Measurements from ENCODE around the gene KCNJ10. TPM values are rescaled to one million over a fixed set of nuclear protein-coding genes. Genes with fewer than 3 reads are reported as not detected.
A peak's percentile ranks its signal among the peaks of the same experiment; 100 is the strongest.

Gene KCNJ10
- total and polyA plus RNA-seq, 8 donors: 0.19 to 1.1 (median 0.78) TPM; not detected in 5

DNA sequence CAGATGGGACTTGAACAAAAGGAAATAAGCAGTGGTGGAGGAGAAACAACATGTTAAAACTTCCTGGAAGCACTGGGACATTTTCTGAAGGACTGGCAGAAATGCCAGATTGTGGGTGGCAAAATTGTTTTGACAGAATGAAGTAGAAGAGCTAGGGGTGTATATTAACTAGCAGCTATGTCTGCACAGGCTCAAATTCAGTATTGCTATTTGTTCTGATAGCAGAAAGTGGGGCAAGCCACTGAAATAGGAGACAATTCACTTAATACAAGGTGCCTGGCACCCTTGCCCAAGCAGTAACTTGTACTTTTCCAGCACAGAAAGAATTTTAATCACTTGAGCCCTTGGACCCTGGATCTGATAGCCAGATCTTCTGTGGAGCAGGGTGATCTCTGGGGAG lies 26.4 kb downstream of the KCNJ10 start:
- H3K27me3 ChIP-seq: no peaks in the 10 kb centered on the region
- no peaks in the 10 kb centered on the region for H3K36me3 ChIP-seq
- H3K9me3 ChIP-seq: no peaks in the 10 kb centered on the region
- no peak overlapping the region for H3K27ac ChIP-seq
- H3K4me3 ChIP-seq: no peak overlapping the region
- intact Hi-C loops (cut with DNase I; ENCODE audit: low total_unique reads): no loop called here
- no peak for TF ChIP-seq EP300 (IDR thresholded peaks at IDR 0.05)
- no peak for TF ChIP-seq POLR2AphosphoS5 (IDR thresholded peaks at IDR 0.05)
- TF ChIP-seq, protein P1, sequence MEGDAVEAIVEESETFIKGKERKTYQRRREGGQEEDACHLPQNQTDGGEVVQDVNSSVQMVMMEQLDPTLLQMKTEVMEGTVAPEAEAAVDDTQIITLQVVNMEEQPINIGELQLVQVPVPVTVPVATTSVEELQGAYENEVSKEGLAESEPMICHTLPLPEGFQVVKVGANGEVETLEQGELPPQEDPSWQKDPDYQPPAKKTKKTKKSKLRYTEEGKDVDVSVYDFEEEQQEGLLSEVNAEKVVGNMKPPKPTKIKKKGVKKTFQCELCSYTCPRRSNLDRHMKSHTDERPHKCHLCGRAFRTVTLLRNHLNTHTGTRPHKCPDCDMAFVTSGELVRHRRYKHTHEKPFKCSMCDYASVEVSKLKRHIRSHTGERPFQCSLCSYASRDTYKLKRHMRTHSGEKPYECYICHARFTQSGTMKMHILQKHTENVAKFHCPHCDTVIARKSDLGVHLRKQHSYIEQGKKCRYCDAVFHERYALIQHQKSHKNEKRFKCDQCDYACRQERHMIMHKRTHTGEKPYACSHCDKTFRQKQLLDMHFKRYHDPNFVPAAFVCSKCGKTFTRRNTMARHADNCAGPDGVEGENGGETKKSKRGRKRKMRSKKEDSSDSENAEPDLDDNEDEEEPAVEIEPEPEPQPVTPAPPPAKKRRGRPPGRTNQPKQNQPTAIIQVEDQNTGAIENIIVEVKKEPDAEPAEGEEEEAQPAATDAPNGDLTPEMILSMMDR (IDR thresholded peaks at IDR 0.05): no peak
- TF ChIP-seq POLR2A (IDR thresholded peaks at IDR 0.05): no peak
- no peak for DNase-seq
- H3K4me1 ChIP-seq: peaks cover 6 to 15% (median 11%) of the 10 kb centered on the region in 4 donors

- intact Hi-C loops (cut with DNase I; ENCODE audit: low total_unique reads): no loop called here
- Histone ChIP-seq H3K27me3 (no peaks in the 10 kb centered on the region), H3K27ac (no peak overlapping the region), H3K36me3 (no peaks in the 10 kb centered on the region), H3K4me1 (no peaks in the 10 kb centered on the region), H3K9me3 (no peaks in the 10 kb centered on the region), H3K4me3 (no peak overlapping the region)
- TF ChIP-seq POLR2A (IDR thresholded peaks at IDR 0.05) (no peak), EP300 (IDR thresholded peaks at IDR 0.05) (no peak), POLR2AphosphoS5 (IDR thresholded peaks at IDR 0.05) (no peak)
- TF ChIP-seq, protein P1 (IDR thresholded peaks at IDR 0.05): no peak
- WGBS, 5 donors: 83 to 95% (median 88%) methylated on average over 1 of the region's 1 CpG
- DNase-seq: no peak
These were observed 29.5 kb downstream of the KCNJ10 start for GRCh38 chr1:160040476-160040875.

DNA sequence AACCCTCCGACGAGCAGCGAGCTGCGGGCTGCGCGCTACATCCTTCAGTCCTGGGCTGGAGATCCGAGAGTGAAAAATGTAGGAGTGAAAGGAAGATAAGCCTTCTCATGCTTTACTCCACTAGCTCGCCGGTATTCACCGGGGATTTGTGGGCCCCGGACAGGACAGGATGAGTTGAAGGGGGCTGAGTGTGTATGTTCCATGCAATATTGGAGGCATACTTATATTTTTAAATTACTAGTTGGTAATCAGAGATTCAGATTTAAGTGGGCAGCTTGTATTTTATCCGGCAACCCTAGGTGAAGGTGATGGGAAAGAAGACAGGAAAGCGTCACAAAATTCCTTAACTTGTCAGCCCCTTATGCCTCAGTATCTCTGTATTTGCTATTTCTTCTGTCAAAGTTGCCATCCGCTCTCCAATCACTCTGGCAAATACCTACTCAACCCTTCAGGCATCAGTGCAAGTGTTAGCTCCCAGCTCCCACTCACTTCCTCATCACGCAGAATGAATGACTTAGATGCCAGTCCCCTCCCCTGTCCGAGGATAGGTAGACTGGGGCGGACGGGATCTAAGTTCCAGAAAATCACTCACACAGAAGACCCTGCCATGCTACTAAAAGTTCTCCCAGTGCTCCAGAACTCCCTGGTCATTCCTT lies 37.7 kb downstream of the KCNJ10 start:
- TF ChIP-seq, protein P1 (IDR thresholded peaks at IDR 0.05): no peak
- no peak for TF ChIP-seq POLR2A (IDR thresholded peaks at IDR 0.05)
- intact Hi-C loops (cut with DNase I; ENCODE audit: low total_unique reads): no loop called here
- peak in 1 of 2 donors; percentile 30 for DNase-seq
- 1 to 3% (median 2%) methylated on average over 18 of the region's 18 CpGs for WGBS, 5 donors
- peak overlapping the region; percentile 71 to 91 (median 78) for H3K4me3 ChIP-seq
- no peaks in the 10 kb centered on the region for H3K9me3 ChIP-seq
- H3K4me1 ChIP-seq: peaks cover 10 to 44% (median 30%) of the 10 kb centered on the region in 4 donors
- no peaks in the 10 kb centered on the region for H3K36me3 ChIP-seq
- no peaks in the 10 kb centered on the region for H3K27me3 ChIP-seq
- peak overlapping the region; percentile 73 to 84 (median 76) for H3K27ac ChIP-seq

DNA sequence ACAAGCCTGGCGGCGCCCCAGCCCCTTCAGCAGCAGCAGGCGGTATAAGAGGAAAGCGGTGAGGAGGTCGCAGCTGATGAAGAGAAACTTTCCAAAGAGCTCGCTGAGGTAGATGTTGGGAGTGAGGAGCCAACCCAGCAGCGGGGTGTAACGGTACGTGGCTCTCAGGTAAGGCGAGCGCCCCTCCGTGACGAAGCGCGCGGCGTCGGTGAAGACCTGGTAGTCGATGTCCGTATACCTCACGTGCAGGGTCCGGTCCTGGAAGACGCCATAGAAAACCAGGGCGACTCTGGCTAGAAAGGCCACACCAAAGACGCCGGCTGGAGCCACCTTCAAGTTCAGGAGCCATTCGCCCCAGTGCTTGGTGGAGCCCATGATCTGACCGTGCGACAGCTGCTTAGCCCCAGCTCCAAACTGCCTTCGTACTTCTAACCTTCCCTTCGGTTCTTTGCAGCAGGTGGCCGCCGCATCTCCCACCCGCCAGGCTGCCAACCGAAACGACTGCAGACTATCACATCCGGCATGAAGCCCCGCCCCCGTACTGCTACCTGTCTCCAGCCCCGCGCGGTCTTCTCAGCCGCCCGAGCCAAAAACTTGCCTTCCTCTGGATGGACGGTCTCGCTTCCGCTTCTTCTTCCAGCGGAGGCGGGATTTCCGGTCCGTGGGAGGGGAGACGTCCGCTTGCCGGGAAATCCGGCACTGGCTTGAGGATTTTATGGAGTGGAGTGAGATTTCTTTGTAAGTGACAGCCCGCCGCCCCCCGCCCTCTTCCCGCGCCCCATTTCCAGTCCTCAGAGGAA lies 38.4 kb downstream of the KCNJ10 start, which contains the start of gene PIGM:
Gene PIGM (minus strand): TSS at position 626 of the 800 bp plus-strand sequence. CDS start 251 bp downstream, at position 375.
- DNase-seq: peak; percentile 97
- WGBS, 5 donors: 0% methylated on average over 54 to 60 of the region's 60 CpGs
- Histone ChIP-seq H3K4me1 (peaks cover 10 to 44% (median 30%) of the 10 kb centered on the region in 4 donors), H3K4me3 (peak within 1 kb of the TSS; percentile 71 to 91 (median 78)), H3K36me3 (no peaks in the 10 kb centered on the region), H3K27me3 (no peaks in the 10 kb centered on the region), H3K27ac (peak within 1 kb of the TSS; percentile 73 to 86 (median 82)), H3K9me3 (no peaks in the 10 kb centered on the region)
- intact Hi-C loops (cut with DNase I; ENCODE audit: low total_unique reads): no loop called here
- peak; percentile 76 to 95 (median 83) for TF ChIP-seq POLR2AphosphoS5 (IDR thresholded peaks at IDR 0.05)
- TF ChIP-seq POLR2A (IDR thresholded peaks at IDR 0.05): no peak
